CD4-positive, alpha-beta T cell treated with Interleukin-10 for 1 hour (primary cell): Measurements from ENCODE around the gene CCDC177.
"Not testable (repeated sequence)": the region's sequence is repeated elsewhere in the genome, so short reads cannot be mapped to it uniquely, and the experiment has no call there.

Experiments
- DNase-seq: peaks from one replicate; pipeline ENCODE4 v3.0.0-alpha.2; 2020

The CCDC177 gene

GRCh38 chr14:69599431-69599830 is 24.8 kb upstream of the CCDC177 start:
- DNase-seq: not testable (repeated sequence)

- no peak for DNase-seq
Measured at GRCh38 chr14:69595336-69595735, 20.7 kb upstream of the CCDC177 start.

- no peak for DNase-seq
Measured at GRCh38 chr14:69594846-69595245, 20.2 kb upstream of the CCDC177 start.

- DNase-seq: no peak
Measured at GRCh38 chr14:69593018-69593677, 18.5 kb upstream of the CCDC177 start.

- no peak for DNase-seq
Measured at GRCh38 chr14:69591317-69591716, 16.6 kb upstream of the CCDC177 start.

GRCh38 chr14:69587389-69587788 is 12.7 kb upstream of the CCDC177 start:
- no peak for DNase-seq

GRCh38 chr14:69586404-69586803 is 11.7 kb upstream of the CCDC177 start:
- no peak for DNase-seq

GRCh38 chr14:69584389-69584788 is 9.7 kb upstream of the CCDC177 start:
- no peak for DNase-seq

GRCh38 chr14:69582829-69583228 is 8.2 kb upstream of the CCDC177 start:
- no peak for DNase-seq

GRCh38 chr14:69582212-69582611 is 7.5 kb upstream of the CCDC177 start:
- no peak for DNase-seq

GRCh38 chr14:69581316-69581935 is 6.8 kb upstream of the CCDC177 start:
- DNase-seq: no peak

GRCh38 chr14:69580009-69580577 is 5.4 kb upstream of the CCDC177 start:
- no peak for DNase-seq

GRCh38 chr14:69579476-69579875 is 4.8 kb upstream of the CCDC177 start:
- DNase-seq: no peak

- DNase-seq: no peak
Measured at GRCh38 chr14:69574954-69575295, 254 bp upstream of the CCDC177 start.

GRCh38 chr14:69573831-69574262 is 824 bp downstream of the CCDC177 start:
- no peak for DNase-seq

GRCh38 chr14:69573205-69573830 is 1.4 kb downstream of the CCDC177 start:
- no peak for DNase-seq

GRCh38 chr14:69572841-69573135 is 1.9 kb downstream of the CCDC177 start:
- no peak for DNase-seq

GRCh38 chr14:69572030-69572840 is 2.4 kb downstream of the CCDC177 start:
- DNase-seq: no peak

GRCh38 chr14:69571449-69572029 is 3.1 kb downstream of the CCDC177 start:
- no peak for DNase-seq

GRCh38 chr14:69570836-69571330 is 3.8 kb downstream of the CCDC177 start:
- no peak for DNase-seq

GRCh38 chr14:69569859-69570258 is 4.8 kb downstream of the CCDC177 start:
- DNase-seq: no peak

- no peak for DNase-seq
Measured at GRCh38 chr14:69567563-69567962, 7.1 kb downstream of the CCDC177 start.

GRCh38 chr14:69561893-69562292 is 12.8 kb downstream of the CCDC177 start:
- DNase-seq: no peak
